ENCODE measurements around the gene ANKRD11.
"Not testable (repeated sequence)": the region's sequence is repeated elsewhere in the genome, so short reads cannot be mapped to it uniquely, and the experiment has no call there.

Gene ANKRD11

GRCh38 chr16:89274561-89275283, 215.6 kb downstream of the ANKRD11 start:
- no peak for DNase-seq

GRCh38 chr16:89273741-89274472, 216.5 kb downstream of the ANKRD11 start:
- DNase-seq: no peak

GRCh38 chr16:89272631-89273030, 217.7 kb downstream of the ANKRD11 start:
- DNase-seq: no peak

GRCh38 chr16:89270666-89271345, 219.6 kb downstream of the ANKRD11 start:
- no peak for DNase-seq

- DNase-seq: no peak
Observed at GRCh38 chr16:89269805-89270665, 220.3 kb downstream of the ANKRD11 start.

- DNase-seq: no peak
Observed at GRCh38 chr16:89268987-89269735, 221.2 kb downstream of the ANKRD11 start.

- DNase-seq: no peak
Observed at GRCh38 chr16:89268585-89268984, 221.8 kb downstream of the ANKRD11 start.

GRCh38 chr16:89267746-89268145, 222.6 kb downstream of the ANKRD11 start:
- not testable (repeated sequence) for DNase-seq

GRCh38 chr16:89266521-89267134, 223.7 kb downstream of the ANKRD11 start:
- no peak for DNase-seq

- no peak for DNase-seq
Observed at GRCh38 chr16:89265647-89266046, 224.7 kb downstream of the ANKRD11 start.

- no peak for DNase-seq
Observed at GRCh38 chr16:89264800-89265550, 225.4 kb downstream of the ANKRD11 start.

- DNase-seq: no peak
Observed at GRCh38 chr16:89261691-89262563, 228.4 kb downstream of the ANKRD11 start.

- not testable (repeated sequence) for DNase-seq
Observed at GRCh38 chr16:89259901-89260300, 230.5 kb downstream of the ANKRD11 start.

GRCh38 chr16:89257757-89258465, 232.4 kb downstream of the ANKRD11 start:
- no peak for DNase-seq

GRCh38 chr16:89257281-89257731, 233.1 kb downstream of the ANKRD11 start:
- DNase-seq: no peak

GRCh38 chr16:89256651-89257254, 233.6 kb downstream of the ANKRD11 start:
- DNase-seq: no peak

GRCh38 chr16:89253548-89254287, 236.6 kb downstream of the ANKRD11 start:
- no peak for DNase-seq
